ENCODE results near the gene HIVEP1. TPM values are rescaled to one million over a fixed set of nuclear protein-coding genes. Genes with fewer than 3 reads are reported as not detected.

HIVEP1 gene
- total and polyA plus RNA-seq, 2 of the 8 experiments (the other 6 are each of a cell fraction or from before 2014, with no cell fraction given): 22.6 to 23.1 TPM

DNA sequence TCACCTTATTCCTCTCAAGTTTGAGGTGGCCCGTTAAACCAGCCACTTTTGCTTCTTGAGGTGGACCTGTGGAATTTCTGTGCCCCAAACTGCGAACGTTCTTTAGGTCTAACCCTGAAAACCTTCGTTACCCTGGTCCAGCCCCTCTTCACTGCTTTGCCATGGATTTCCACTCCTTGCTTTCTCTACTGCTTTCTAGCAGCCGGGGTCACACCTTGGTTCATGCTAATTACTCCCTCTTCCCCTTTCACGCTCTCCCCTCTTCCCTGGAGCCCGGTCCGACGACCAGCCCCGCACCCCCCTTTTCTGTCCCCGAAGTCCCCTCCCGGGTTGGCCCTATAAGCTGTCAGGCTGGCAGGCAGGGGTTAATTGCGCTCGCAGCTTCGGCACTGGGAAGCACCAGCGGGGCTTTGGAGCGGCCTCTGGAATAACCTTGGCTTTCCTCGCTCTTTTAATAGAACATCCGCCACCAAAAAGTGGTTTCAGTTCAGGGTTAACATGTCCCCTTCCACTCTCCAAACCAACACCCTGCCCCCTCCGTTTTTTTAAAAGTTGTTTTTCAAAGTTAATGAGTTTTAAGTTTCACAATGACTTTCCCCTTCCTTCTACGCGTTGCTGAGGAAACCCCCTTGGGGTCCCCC lies 1.4 kb upstream of the HIVEP1 start (continued):
- TF ChIP-seq, protein P1, sequence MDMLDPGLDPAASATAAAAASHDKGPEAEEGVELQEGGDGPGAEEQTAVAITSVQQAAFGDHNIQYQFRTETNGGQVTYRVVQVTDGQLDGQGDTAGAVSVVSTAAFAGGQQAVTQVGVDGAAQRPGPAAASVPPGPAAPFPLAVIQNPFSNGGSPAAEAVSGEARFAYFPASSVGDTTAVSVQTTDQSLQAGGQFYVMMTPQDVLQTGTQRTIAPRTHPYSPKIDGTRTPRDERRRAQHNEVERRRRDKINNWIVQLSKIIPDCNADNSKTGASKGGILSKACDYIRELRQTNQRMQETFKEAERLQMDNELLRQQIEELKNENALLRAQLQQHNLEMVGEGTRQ (IDR thresholded peaks at IDR 0.05; ENCODE audit: low read length): no peak
- TF ChIP-seq EZH2 (IDR thresholded peaks at IDR 0.05; ENCODE audit: low read depth, low read length, severe bottlenecking): no peak
- no peak for TF ChIP-seq RFX5 (IDR thresholded peaks at IDR 0.05; ENCODE audit: borderline replicate concordance, low read depth, low read length)
- no peak for TF ChIP-seq SUZ12 (IDR thresholded peaks at IDR 0.05; ENCODE audit: low read length)
- no peak for TF ChIP-seq POU5F1 (IDR thresholded peaks at IDR 0.05; ENCODE audit: low read depth, low read length)
- no peak for TF ChIP-seq BCL11A (IDR thresholded peaks at IDR 0.05; ENCODE audit: low read depth in 2 of 2, low read length in 2 of 2)
- peak in 1 of 2 experiments; percentile 58; a peak in 1 of 3 replicates for TF ChIP-seq EP300 (IDR thresholded peaks at IDR 0.05; ENCODE audit: borderline replicate concordance in 1 of 2, low read depth in 2 of 2, low read length in 2 of 2)
- peak; percentile 25 for TF ChIP-seq SAP30 (IDR thresholded peaks at IDR 0.05; ENCODE audit: insufficient read depth, insufficient replicate concordance, low read length)
- TF ChIP-seq HDAC2 (IDR thresholded peaks at IDR 0.05; ENCODE audit: borderline replicate concordance in 1 of 2, low read depth in 2 of 2, low read length in 2 of 2): peak; percentile 47 to 92; a peak in 3 of 4 replicates
- peak in 1 of 2 experiments; percentile 51; a peak in 1 of 3 replicates for TF ChIP-seq POLR2A (IDR thresholded peaks at IDR 0.05; ENCODE audit: control extremely low read depth in 1 of 2, low read depth in 2 of 2, low read length in 2 of 2)
- peak in 1 of 2 experiments; percentile 53; a peak in 1 of 4 replicates for TF ChIP-seq SIN3A (conservative IDR thresholded peaks at IDR 0.05 in 1 of 2, IDR thresholded peaks at IDR 0.05 in 1 of 2; ENCODE audit: low read depth in 1 of 2, low read length in 2 of 2)
- TF ChIP-seq TBP (IDR thresholded peaks at IDR 0.05; ENCODE audit: low read depth, low read length): no peak
- TF ChIP-seq KDM5A (IDR thresholded peaks at IDR 0.05; ENCODE audit: low read length): no peak
- no peak for TF ChIP-seq BACH1 (IDR thresholded peaks at IDR 0.05; ENCODE audit: low read length)
- no peak for TF ChIP-seq PHF8 (conservative IDR thresholded peaks at IDR 0.05; ENCODE audit: low read depth, low read length)
- no peak for TF ChIP-seq ZNF274 (IDR thresholded peaks at IDR 0.05; ENCODE audit: borderline replicate concordance, extremely low read depth, low read length)
- TF ChIP-seq RNF2 (IDR thresholded peaks at IDR 0.05; ENCODE audit: borderline replicate concordance, low read depth, low read length, missing control alignments, poor library complexity, severe bottlenecking): no peak
- no peak for TF ChIP-seq TEAD4 (IDR thresholded peaks at IDR 0.05; ENCODE audit: low read depth, low read length)
- no peak for TF ChIP-seq RXRA (IDR thresholded peaks at IDR 0.05; ENCODE audit: insufficient read depth, low read depth, low read length)
- TF ChIP-seq EGR1 (IDR thresholded peaks at IDR 0.05; ENCODE audit: borderline replicate concordance, low read depth, low read length): no peak
- no peak for TF ChIP-seq CEBPB (IDR thresholded peaks at IDR 0.05; ENCODE audit: low read depth, low read length)
- TF ChIP-seq GABPA (IDR thresholded peaks at IDR 0.05; ENCODE audit: borderline replicate concordance, insufficient read depth, low read length): no peak
- peak; percentile 58 for TF ChIP-seq TAF1 (IDR thresholded peaks at IDR 0.05; ENCODE audit: low read depth, low read length)
